AG04450 (cell line): Measurements from ENCODE around the gene ZMYND19. TPM values are rescaled to one million over a fixed set of nuclear protein-coding genes. Genes with fewer than 3 reads are reported as not detected.
A peak's percentile ranks its signal among the peaks of the same experiment; 100 is the strongest.
"Not testable (repeated sequence)": the region's sequence is repeated elsewhere in the genome, so short reads cannot be mapped to it uniquely, and the experiment has no call there.

Source experiments
- CTCF ChIA-PET: fragments of 300-600, 350-600 bp; formaldehyde crosslinking; extraction: SDS; loops from one replicate; lab custom pipeline; 2022; ENCODE audit warnings: antibody characterized with exemption, inconsistent platforms; lab: Charles Lee
- POLR2A ChIA-PET: fragments of 350-600 bp; formaldehyde crosslinking; extraction: SDS; loops from one replicate; lab custom pipeline; 2021; ENCODE audit warnings: antibody characterized with exemption, inconsistent platforms; lab: Yijun Ruan, JAX
- DNase-seq: peaks from one replicate; pipeline ENCODE4 v3.0.0-alpha.2; 2011; ENCODE audit warnings: low read depth, low spot score
- H3K27ac ChIP-seq: one replicate; pipeline ENCODE4 v1.5.1; 2012; ENCODE audit warnings: low read depth, low read length, control low read depth
- H3K27me3 ChIP-seq: one replicate; pipeline ENCODE4 v1.6.0; 2012; ENCODE audit warnings: low read length; ENCODE audit not compliant: control insufficient read depth, insufficient read depth
- H3K4me3 ChIP-seq: 2 replicates; pipeline ENCODE4 v1.5.1; 2011; ENCODE audit warnings: mild to moderate bottlenecking, low read depth, low read length, control low read depth
- H3K9me3 ChIP-seq: 2 replicates; pipeline ENCODE4 v1.5.1; 2012; ENCODE audit warnings: low read length; ENCODE audit not compliant: control insufficient read depth, insufficient read depth
- CTCF ChIP-seq: IDR thresholded peaks from 2 replicates; pipeline ENCODE4 v1.5.1; 2011; ENCODE audit warnings: low read depth, low read length, control low read depth, inconsistent platforms
- polyA plus RNA-seq: library from polyadenylated mRNA; depleted of rRNA; stranded (reverse); fragments of >200 nt; gene quantifications from 2 replicates; pipeline ENCODE4 v1.2.3, GENCODE V29; 2011

The ZMYND19 gene
- polyA plus RNA-seq, 1 experiment = 11.4 TPM

GRCh38 chr9:137626464-137626863 is 36.2 kb upstream of the ZMYND19 start:
- CTCF ChIA-PET = no interaction called here
- no peaks in the 10 kb centered on the region for H3K27me3 ChIP-seq

DNA sequence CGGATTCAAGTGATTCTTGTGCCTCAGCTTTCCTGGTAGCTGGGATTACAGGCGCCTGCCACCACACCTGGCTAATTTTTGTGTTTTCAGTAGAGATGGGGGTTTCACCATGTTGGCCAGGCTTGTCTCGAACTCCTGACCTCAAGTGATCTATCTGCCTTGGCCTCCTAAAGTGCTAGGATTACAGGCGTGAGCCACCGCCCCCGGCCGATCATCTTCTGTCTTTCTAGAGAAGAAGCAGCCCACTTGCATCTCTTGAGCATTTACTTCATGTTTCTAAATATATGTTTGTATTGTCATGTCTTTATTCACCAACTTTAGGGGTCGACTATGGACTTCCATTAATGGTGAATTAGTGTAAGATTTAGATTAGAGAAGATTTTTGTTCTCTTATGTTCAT is 31.9 kb upstream of the ZMYND19 start:
- not testable (repeated sequence) for H3K27ac ChIP-seq, DNase-seq, H3K9me3 ChIP-seq, H3K4me3 ChIP-seq, H3K27me3 ChIP-seq
- ChIA-PET POLR2A (interaction anchor here (0.7 kb wide), 1 partner anchor 269 kb away, joined by 7 read pairs; no protein-coding TSS in a partner anchor), CTCF (interaction anchor here (2.7 kb wide), 1 partner anchor 50 kb away, joined by 10 read pairs; no protein-coding TSS in a partner anchor)

More at GRCh38 chr9:137626464-137626863, 36.2 kb upstream of the ZMYND19 start:
- TF ChIP-seq CTCF = no peak
- POLR2A ChIA-PET = no interaction called here
- DNase-seq = no peak
- no peaks in the 10 kb centered on the region for H3K9me3 ChIP-seq
- H3K27ac ChIP-seq = no peak overlapping the region
- no peak overlapping the region for H3K4me3 ChIP-seq

DNA sequence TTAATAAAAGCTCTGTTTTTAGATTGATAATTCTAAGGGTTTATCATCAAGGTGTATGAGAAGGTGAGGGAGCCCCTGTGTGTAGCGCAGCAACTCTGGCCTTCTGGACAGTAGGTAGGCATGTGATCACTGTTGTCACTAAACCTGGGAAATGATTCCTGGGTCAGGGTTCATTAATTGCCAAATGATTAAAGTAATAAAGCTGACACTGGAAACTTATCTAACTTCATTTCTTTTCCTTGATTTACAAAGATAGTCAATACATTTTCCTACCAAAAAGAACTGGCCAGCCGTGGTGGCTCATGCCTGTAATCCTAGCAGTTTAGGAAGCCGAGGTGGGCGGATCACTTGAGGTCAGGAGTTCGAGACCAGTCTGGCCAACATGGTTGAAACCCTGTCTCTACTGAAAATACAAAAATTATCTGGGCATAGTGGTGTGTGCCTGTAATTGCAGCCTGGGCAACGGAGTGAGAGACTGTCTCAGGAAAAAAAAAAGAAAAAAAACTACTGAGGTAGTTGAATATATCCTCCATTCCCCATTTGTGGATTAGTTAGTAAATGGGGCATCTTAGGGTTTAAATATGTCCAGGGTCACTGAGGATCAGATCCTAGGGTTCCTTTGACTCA is 30.9 kb upstream of the ZMYND19 start:
- H3K27ac ChIP-seq = no peak overlapping the region
- ChIA-PET POLR2A (no interaction called here), CTCF (interaction anchor here (1.0 to 2.7 kb wide), 2 partner anchors 8 to 51 kb away, joined by 3 to 10 read pairs; no protein-coding TSS in a partner anchor)
- TF ChIP-seq CTCF = peak; percentile 47
- peaks cover 5% of the 10 kb centered on the region; the same call in 1 of the 2 replicates for H3K9me3 ChIP-seq
- DNase-seq = no peak
- H3K27me3 ChIP-seq = no peaks in the 10 kb centered on the region
- no peak overlapping the region for H3K4me3 ChIP-seq

DNA sequence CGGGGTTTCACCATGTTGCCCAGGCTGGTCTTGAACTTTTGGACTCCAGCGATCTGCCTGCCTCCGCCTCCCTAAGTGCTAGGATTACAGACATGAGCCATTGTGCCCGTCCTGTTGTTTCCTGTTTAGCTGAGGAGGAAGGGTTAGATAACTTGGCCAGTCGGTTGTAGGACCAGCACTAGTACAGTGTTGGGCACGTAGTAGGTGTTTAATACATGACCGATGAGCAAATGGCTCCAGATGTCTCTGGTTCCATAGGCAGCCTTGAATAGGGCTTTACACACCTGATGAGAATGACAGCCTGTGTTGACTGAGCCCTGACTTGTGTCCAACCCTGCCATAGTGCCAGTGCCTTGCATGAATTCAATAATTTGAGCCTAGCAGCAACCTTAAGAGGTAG is 30.3 kb upstream of the ZMYND19 start:
- POLR2A ChIA-PET = no interaction called here
- H3K27me3 ChIP-seq = no peaks in the 10 kb centered on the region
- H3K9me3 ChIP-seq = peaks cover 5% of the 10 kb centered on the region; the same call in 1 of the 2 replicates
- H3K27ac ChIP-seq = no peak overlapping the region
- CTCF ChIA-PET = interaction anchor here (0.6 to 2.7 kb wide), 3 partner anchors 9 to 1731 kb away, joined by 3 to 10 read pairs (median 4); no protein-coding TSS in a partner anchor
- H3K4me3 ChIP-seq = peak overlapping the region; percentile 31
- DNase-seq = no peak
- no peak for TF ChIP-seq CTCF

DNA sequence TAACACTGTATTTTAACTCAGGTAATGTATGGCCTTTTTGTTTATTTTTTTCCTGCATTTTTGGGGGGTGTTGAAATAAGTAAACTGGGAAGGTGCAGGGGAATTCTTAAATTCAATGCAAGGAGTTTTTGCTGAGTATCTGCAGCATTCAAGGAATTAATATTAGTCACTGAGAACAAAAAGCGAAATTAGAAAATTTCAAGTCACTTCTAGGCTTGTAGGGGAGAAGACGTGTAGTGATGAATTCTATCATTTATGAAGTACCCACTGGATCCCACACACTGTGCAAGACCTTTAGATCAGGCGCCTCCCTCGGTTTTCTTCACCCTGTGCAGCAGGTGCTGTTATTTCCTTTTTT is 29.7 kb upstream of the ZMYND19 start:
- H3K9me3 ChIP-seq = peaks cover 5% of the 10 kb centered on the region; the same call in 1 of the 2 replicates
- no peak overlapping the region for H3K27ac ChIP-seq
- H3K27me3 ChIP-seq = no peaks in the 10 kb centered on the region
- DNase-seq = no peak
- CTCF ChIA-PET = interaction anchor here (0.6 to 1.0 kb wide), 2 partner anchors 10 to 1730 kb away, joined by 3 to 4 read pairs; no protein-coding TSS in a partner anchor
- H3K4me3 ChIP-seq = peak overlapping the region; percentile 66
- POLR2A ChIA-PET = interaction anchor here (0.7 to 1.9 kb wide), 2 partner anchors 10 to 15 kb away, joined by 3 to 9 read pairs; partner anchors contain the start of gene ARRDC1
- TF ChIP-seq CTCF = no peak
